Body of pancreas (tissue), 4 donors: ENCODE results near the gene KATNIP. TPM values are rescaled to one million over a fixed set of nuclear protein-coding genes. Genes with fewer than 3 reads are reported as not detected.

ENCODE experiments used
- ATAC-seq: fragments of 150-250 bp; one replicate; pipeline ENCODE4 v1.9.1; 2016
- DNase-seq, 4 donors: peaks; one replicate each; pipeline ENCODE4 v3.0.0-alpha.2; 2019
- H3K27ac ChIP-seq, 4 donors: fragments of 200-600 bp; sonication (generic); 1 replicate in 3 of 4; 2 replicates in 1 of 4; pipeline versions ENCODE4 v1.5.1 to v1.6.1; 2016 to 2019; ENCODE audit warnings: mild to moderate bottlenecking in 1 of 4, mixed read lengths in 1 of 4, moderate library complexity in 1 of 4
- H3K27me3 ChIP-seq, 2 donors: fragments of 200-600 bp; sonication (generic); one replicate each; pipeline ENCODE4 v1.6.0; 2016; ENCODE audit warnings: mild to moderate bottlenecking in 1 of 2
- H3K36me3 ChIP-seq, 2 donors: fragments of 200-600 bp; sonication (generic); replicated peaks in 1 of 2; 2 replicates each; pipeline ENCODE4 v1.5.1; 2016; ENCODE audit warnings: low read depth in 2 of 2; ENCODE audit not compliant: insufficient read depth in 1 of 2
- H3K4me1 ChIP-seq: fragments of 200-600 bp; sonication (generic); one replicate; pipeline ENCODE4 v1.6.0; 2016
- H3K4me3 ChIP-seq, 2 donors: fragments of 200-600 bp; sonication (generic); 1 replicate in 1 of 2; 2 replicates in 1 of 2; pipeline ENCODE4 v1.5.1; 2016 to 2019
- H3K9me3 ChIP-seq, 3 donors: fragments of 200-600 bp; sonication (generic); 1 replicate in 2 of 3; 2 replicates in 1 of 3; pipeline ENCODE4 v1.5.1; 2016
- POLR2A ChIP-seq, 3 donors: fragments of 450-650 bp; IDR thresholded peaks; one replicate each; pipeline ENCODE4 v1.6.1; 2016; ENCODE audit warnings: antibody characterized with exemption in 3 of 3, mild to moderate bottlenecking in 2 of 3
- whole genome bisulfite sequencing, 2 donors: methylation state at CpG; one replicate each; pipeline ENCODE4 v1.1.5; 2017; 5-methylcytosine and 5-hydroxymethylcytosine counted together
- intact Hi-C: fragments of 100-400 bp; cut with DNase I; formaldehyde crosslinking; loops from one replicate; pipeline ENCODE4 v1.15.1; 2023
- total RNA-seq, 2 donors: library from RNA; depleted of rRNA; stranded (reverse); fragments of >200 nt; gene quantifications; one replicate each; pipeline ENCODE4 v1.1.0, GENCODE V29; 2016
- TF ChIP-seq, protein P1 (sequence below), 7 experiments: fragments of 450-650 bp in 4 of 7; fragments of 200-600 bp in 3 of 7; sonication (generic) in 3 of 7; IDR thresholded peaks; one replicate each; pipeline ENCODE4 v1.5.1; 2016 to 2019; ENCODE audit warnings: antibody characterized with exemption in 7 of 7

KATNIP gene
- total RNA-seq, 2 donors from 2014 or later = 23.4 to 25.7 TPM

DNA sequence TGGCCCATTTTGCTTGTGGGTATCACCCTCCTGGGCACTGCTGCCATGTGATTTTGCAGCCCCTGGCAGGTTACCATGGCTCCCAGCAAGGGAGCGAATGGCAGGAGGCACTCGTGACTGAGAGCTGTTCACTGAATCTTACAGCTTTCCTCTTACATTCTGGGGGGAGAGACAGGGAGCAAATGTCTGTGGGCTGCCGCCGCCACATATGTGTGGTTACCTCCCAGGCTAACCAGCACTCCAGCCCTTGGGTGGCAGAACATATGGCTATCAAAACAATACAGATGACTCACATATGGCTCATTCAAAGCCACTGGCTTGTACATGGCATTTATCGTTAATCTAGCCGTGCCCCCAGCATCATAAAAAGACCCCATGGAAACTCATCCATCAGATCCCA lies 20.0 kb upstream of the KATNIP start:
- DNase-seq = no peak
- no peak for ATAC-seq
- Histone ChIP-seq H3K27ac (no peak overlapping the region), H3K9me3 (peaks cover 0 to 8% (median 0%) of the 10 kb centered on the region in 3 donors), H3K4me3 (no peak overlapping the region), H3K27me3 (no peaks in the 10 kb centered on the region), H3K4me1 (no peaks in the 10 kb centered on the region), H3K36me3 (peaks cover 20 to 28% of the 10 kb centered on the region in 2 donors)
- TF ChIP-seq POLR2A (IDR thresholded peaks at IDR 0.05) = no peak
- TF ChIP-seq, protein P1, sequence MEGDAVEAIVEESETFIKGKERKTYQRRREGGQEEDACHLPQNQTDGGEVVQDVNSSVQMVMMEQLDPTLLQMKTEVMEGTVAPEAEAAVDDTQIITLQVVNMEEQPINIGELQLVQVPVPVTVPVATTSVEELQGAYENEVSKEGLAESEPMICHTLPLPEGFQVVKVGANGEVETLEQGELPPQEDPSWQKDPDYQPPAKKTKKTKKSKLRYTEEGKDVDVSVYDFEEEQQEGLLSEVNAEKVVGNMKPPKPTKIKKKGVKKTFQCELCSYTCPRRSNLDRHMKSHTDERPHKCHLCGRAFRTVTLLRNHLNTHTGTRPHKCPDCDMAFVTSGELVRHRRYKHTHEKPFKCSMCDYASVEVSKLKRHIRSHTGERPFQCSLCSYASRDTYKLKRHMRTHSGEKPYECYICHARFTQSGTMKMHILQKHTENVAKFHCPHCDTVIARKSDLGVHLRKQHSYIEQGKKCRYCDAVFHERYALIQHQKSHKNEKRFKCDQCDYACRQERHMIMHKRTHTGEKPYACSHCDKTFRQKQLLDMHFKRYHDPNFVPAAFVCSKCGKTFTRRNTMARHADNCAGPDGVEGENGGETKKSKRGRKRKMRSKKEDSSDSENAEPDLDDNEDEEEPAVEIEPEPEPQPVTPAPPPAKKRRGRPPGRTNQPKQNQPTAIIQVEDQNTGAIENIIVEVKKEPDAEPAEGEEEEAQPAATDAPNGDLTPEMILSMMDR (IDR thresholded peaks at IDR 0.05) = no peak
- intact Hi-C loops = no loop called here
- WGBS, 2 donors = 87 to 90% methylated on average over 6 of the region's 6 CpGs

DNA sequence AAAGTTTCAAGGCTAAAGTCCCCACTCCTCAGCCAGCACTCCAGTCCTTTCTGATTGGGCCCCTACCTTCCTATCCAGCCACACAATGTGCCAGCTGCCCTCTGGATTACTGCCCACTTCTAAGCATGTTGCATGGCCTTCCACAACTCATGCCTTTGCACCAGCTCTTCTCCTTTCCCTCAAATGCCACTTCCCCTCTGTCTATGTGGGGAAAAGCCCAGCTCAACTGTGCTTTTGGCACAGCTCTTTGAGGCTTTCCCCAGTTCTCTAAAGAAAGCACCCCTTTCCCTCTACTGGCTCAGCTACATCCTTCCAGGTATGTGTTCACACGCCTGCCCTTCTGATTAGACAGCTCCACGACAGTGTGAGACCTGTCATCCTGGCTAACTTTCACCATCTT lies 18.8 kb upstream of the KATNIP start:
- TF ChIP-seq, protein P1 (IDR thresholded peaks at IDR 0.05) = no peak
- no peak for TF ChIP-seq POLR2A (IDR thresholded peaks at IDR 0.05)
- Histone ChIP-seq H3K9me3 (no peaks in the 10 kb centered on the region), H3K27me3 (no peaks in the 10 kb centered on the region), H3K27ac (no peak overlapping the region), H3K36me3 (peaks cover 11 to 23% of the 10 kb centered on the region in 2 donors), H3K4me1 (no peaks in the 10 kb centered on the region), H3K4me3 (no peak overlapping the region)
- intact Hi-C loops = no loop called here
- WGBS, 2 donors = 57 to 88% methylated on average over 2 of the region's 2 CpGs
- DNase-seq = no peak
- ATAC-seq = no peak

DNA sequence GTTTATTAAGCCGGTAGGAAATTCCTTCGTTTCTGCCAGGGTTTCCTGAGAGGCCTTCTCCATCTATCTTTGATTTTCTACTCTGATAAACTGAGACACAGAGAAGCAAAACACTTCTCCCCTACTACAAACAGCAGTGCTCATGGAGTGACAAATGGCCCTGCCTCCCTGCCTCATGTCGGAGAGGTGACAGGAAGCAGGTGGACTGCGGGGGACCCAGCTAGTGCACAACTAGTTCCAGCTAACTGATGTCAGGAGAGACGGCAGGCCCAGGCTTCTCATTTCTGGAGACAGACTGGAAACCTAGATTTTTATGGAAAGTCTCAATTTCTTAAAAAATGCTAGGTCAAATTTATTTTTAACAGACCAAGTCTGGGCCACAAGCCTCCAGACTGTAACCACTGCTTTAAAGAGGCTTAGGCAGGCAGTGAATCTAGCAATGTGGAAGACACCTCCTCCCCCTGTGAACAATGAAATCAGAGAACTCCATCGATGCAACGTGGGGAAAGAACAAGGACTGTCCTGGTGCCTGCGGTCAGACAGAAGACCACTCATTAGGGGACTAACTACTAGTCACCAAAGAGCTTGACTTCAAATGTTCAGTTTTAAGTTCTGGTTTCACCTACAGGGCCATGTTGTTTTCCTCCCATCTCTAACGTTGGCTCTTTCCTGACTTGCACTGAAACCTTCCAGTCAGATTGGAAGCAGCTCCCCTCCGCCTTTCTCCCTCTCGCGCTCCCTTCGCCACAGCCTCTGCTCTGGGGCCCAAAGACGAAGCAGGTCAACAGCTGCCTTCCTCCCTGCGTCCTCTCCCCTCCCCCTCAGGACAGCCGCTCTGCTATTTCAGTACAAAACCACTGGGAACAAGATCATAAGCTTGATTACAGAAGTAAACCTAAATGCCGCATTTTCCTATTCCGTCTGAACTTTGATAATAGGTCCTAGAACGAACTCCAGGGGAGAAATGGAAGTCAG lies 17.8 kb upstream of the KATNIP start:
- DNase-seq (no peak), ATAC-seq (no peak)
- H3K36me3 ChIP-seq = peaks cover 3 to 23% of the 10 kb centered on the region in 2 donors
- no peak overlapping the region for H3K27ac ChIP-seq
- no peaks in the 10 kb centered on the region for H3K9me3 ChIP-seq
- H3K4me3 ChIP-seq = no peak overlapping the region
- no peaks in the 10 kb centered on the region for H3K27me3 ChIP-seq
- WGBS, 2 donors = 66 to 83% methylated on average over 19 of the region's 19 CpGs
- TF ChIP-seq POLR2A (IDR thresholded peaks at IDR 0.05) = no peak
- TF ChIP-seq, protein P1 (IDR thresholded peaks at IDR 0.05) = no peak
- H3K4me1 ChIP-seq = no peaks in the 10 kb centered on the region
- intact Hi-C loops = no loop called here

DNA sequence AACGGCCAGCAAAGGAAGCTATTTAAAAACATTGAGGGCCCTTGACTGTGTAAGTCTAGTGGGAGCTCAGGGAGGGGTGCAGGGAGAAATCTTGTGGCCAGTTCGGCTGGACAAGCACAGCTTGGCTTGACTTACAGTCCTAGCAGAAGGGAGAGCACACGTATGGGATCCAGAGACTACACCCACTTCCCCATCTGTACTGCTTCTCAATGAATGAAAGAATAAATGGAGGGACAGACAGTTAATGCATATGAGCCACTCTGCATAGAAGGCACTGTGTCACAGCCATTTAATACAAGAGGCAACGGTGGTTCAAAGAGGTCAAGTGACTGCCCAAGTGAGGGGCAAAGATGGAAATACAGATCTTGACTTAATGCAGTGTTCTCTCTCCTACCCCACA lies 15.7 kb upstream of the KATNIP start:
- 88 to 99% methylated on average over 4 of the region's 4 CpGs for WGBS, 2 donors

More for the DNA sequence above, 15.7 kb upstream of the KATNIP start:
- H3K27me3 ChIP-seq = no peaks in the 10 kb centered on the region
- no peak overlapping the region for H3K4me3 ChIP-seq
- TF ChIP-seq, protein P1 (IDR thresholded peaks at IDR 0.05) = no peak
- no peak for TF ChIP-seq POLR2A (IDR thresholded peaks at IDR 0.05)
- no peaks in the 10 kb centered on the region for H3K4me1 ChIP-seq
- DNase-seq = no peak
- intact Hi-C loops = no loop called here
- H3K9me3 ChIP-seq = no peaks in the 10 kb centered on the region
- peaks cover 0 to 18% of the 10 kb centered on the region in 2 donors for H3K36me3 ChIP-seq
- no peak for ATAC-seq
- H3K27ac ChIP-seq = no peak overlapping the region
